NT2/D1 (cell line): ENCODE data around the gene DIS3L2.
"Not testable (repeated sequence)": the region's sequence is repeated elsewhere in the genome, so short reads cannot be mapped to it uniquely, and the experiment has no call there.

Experiments used
- YY1 ChIP-seq: IDR thresholded peaks from 2 replicates; pipeline ENCODE4 v1.6.1; 2011; ENCODE audit not compliant: insufficient read length, insufficient read depth
- ZNF274 ChIP-seq: IDR thresholded peaks from 2 replicates; pipeline ENCODE4 v1.6.1; 2011; ENCODE audit warnings: mild to moderate bottlenecking, low read depth, low read length

DNA sequence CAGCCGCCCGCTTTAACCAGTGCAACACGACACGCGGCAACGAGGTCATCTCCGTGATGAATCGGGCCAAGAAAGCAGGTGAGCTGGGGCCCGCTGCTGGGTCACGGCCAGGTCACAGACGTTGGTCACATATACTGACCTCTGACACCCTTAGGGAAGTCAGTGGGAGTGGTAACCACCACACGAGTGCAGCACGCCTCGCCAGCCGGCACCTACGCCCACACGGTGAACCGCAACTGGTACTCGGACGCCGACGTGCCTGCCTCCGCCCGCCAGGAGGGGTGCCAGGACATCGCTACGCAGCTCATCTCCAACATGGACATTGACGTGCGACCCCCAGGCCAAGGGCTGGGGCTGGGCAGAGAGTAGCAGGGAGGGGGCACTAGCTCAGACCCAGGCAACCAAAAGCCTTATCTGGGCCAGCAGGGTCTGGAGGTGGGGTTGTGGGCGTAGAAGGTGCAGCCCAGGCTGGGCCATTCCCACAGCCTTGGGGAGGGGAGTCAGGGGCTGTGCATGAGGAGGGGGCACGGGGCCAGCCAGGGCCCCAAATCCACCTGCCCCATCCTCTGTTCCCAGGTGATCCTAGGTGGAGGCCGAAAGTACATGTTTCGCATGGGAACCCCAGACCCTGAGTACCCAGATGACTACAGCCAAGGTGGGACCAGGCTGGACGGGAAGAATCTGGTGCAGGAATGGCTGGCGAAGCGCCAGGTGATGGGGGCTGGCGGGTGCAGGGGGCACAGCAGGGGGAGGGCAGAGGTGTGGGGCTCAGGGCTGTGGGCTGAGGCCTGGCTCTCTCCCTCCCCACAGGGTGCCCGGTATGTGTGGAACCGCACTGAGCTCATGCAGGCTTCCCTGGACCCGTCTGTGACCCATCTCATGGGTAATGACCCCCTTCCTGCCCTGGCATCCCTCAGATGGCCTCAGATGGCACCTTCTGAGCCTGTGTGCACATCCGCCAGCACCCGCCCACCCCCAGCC lies 418.4 kb downstream of the DIS3L2 start:
- not testable (repeated sequence) for TF ChIP-seq YY1, ZNF274
